ENCODE data around the gene HOXC4. TPM values are rescaled to one million over a fixed set of nuclear protein-coding genes. Genes with fewer than 3 reads are reported as not detected.
A peak's percentile ranks its signal among the peaks of the same experiment; 100 is the strongest.

Gene HOXC4
- polyA plus RNA-seq, 2 of the 4 experiments (the other 2 are of a cell fraction) = 1.3 to 4.0 TPM

GRCh38 chr12:54052438-54053002 is 1.1 kb upstream of the HOXC4 start:
- Histone ChIP-seq H3K9me3 (no peaks in the 10 kb centered on the region), H3K27ac (peak overlapping the region; percentile 90 to 94; a peak in 5 of 6 replicates), H3K4me2 (peak overlapping the region; percentile 87), H3K4me3 (no peak overlapping the region), H3K4me1 (peaks cover 17% of the 10 kb centered on the region)
- FAIRE-seq (no peak), ATAC-seq (peak; percentile 3 to 14; a peak in 3 of 6 replicates), DNase-seq (ENCODE audit: low read depth in 1 of 2, low spot score in 1 of 2) (no peak)
- WGBS (ENCODE audit: missing lambda C conversion rate) = 90% methylated on average over 10 of the region's 10 CpGs
- POLR2A ChIA-PET = interaction anchor here (0.7 to 2.9 kb wide), 4 partner anchors 20 to 136 kb away, joined by 3 to 19 read pairs (median 7); partner anchors contain the start of genes HOXC5 and SMUG1
- CTCF ChIA-PET = interaction anchor here (0.6 to 5.4 kb wide), 18 partner anchors 8 to 1908 kb away, joined by 3 to 41 read pairs (median 4); partner anchors contain the start of genes HOXC10, HOXC5 and HOXC8
- TF ChIP-seq MAZ (IDR thresholded peaks at IDR 0.05; ENCODE audit: borderline replicate concordance, low read depth, low read length) = no peak
- TF ChIP-seq USF2 (IDR thresholded peaks at IDR 0.05) = no peak
- TF ChIP-seq FOSB (CRISPR knock-in tag; IDR thresholded peaks at IDR 0.05) = no peak
- TF ChIP-seq EHMT2 (IDR thresholded peaks at IDR 0.05; ENCODE audit: low read depth) = no peak
- no peak for TF ChIP-seq SMC3 (IDR thresholded peaks at IDR 0.05)
- no peak for TF ChIP-seq NFE2L2 (conservative IDR thresholded peaks at IDR 0.05; ENCODE audit: low read length)
- no peak for TF ChIP-seq SREBF2 (IDR thresholded peaks at IDR 0.05)
- no peak for TF ChIP-seq EHF (CRISPR knock-in tag; IDR thresholded peaks at IDR 0.05)
- no peak for TF ChIP-seq JUNB (IDR thresholded peaks at IDR 0.05)

GRCh38 chr12:54053003-54053750 is 458 bp upstream of the HOXC4 start:
- FAIRE-seq = no peak
- WGBS (ENCODE audit: missing lambda C conversion rate) = 40% methylated on average over 15 of the region's 22 CpGs
- peak in 1 of 2 experiments; percentile 43 for DNase-seq (ENCODE audit: low read depth in 1 of 2, low spot score in 1 of 2)
- ChIA-PET CTCF (interaction anchor here (0.6 to 5.4 kb wide), 18 partner anchors 9 to 1907 kb away, joined by 3 to 41 read pairs (median 4); partner anchors contain the start of genes HOXC10, HOXC5 and HOXC8), POLR2A (interaction anchor here (0.8 to 2.9 kb wide), 9 partner anchors 12 to 138 kb away, joined by 3 to 19 read pairs (median 3); partner anchors contain the start of genes HOXC5 and SMUG1)
- peaks cover 17% of the 10 kb centered on the region for H3K4me1 ChIP-seq
- peak overlapping the region; percentile 67 for H3K4me3 ChIP-seq
- peak overlapping the region; percentile 87 for H3K4me2 ChIP-seq
- no peaks in the 10 kb centered on the region for H3K9me3 ChIP-seq
- no peak for TF ChIP-seq MAZ (IDR thresholded peaks at IDR 0.05; ENCODE audit: borderline replicate concordance, low read depth, low read length)
- TF ChIP-seq RFX5 (IDR thresholded peaks at IDR 0.05) = no peak
- TF ChIP-seq JUN (IDR thresholded peaks at IDR 0.05) = peak in 1 of 2 experiments; percentile 38; a peak in 2 of 5 replicates
- no peak for TF ChIP-seq PBX3 (IDR thresholded peaks at IDR 0.05)
- TF ChIP-seq ESRRA (IDR thresholded peaks at IDR 0.05; ENCODE audit: borderline replicate concordance, low read length) = no peak
- TF ChIP-seq CTCF (IDR thresholded peaks at IDR 0.05) = 0 out of 3 replicates have a peak, but pooled peaks have one; percentile 3
- TF ChIP-seq POLR2A (IDR thresholded peaks at IDR 0.05; ENCODE audit: low read length) = peak; percentile 27; the same call in 1 of the 2 replicates
- peak overlapping the region; percentile 90 to 94 for H3K27ac ChIP-seq
- peak; percentile 35 to 68; a peak in 5 of 6 replicates for ATAC-seq

- no peaks in the 10 kb centered on the region for H3K9me3 ChIP-seq
- peaks cover 17% of the 10 kb centered on the region for H3K4me1 ChIP-seq
- DNase-seq (ENCODE audit: low read depth in 1 of 2, low spot score in 1 of 2) (no peak), ATAC-seq (no peak), FAIRE-seq (no peak)
- WGBS (ENCODE audit: missing lambda C conversion rate) = 85% methylated on average over 24 of the region's 24 CpGs
- no peak for TF ChIP-seq TFCP2L1 (CRISPR knock-in tag; IDR thresholded peaks at IDR 0.05)
- no peak for TF ChIP-seq RAD21 (conservative IDR thresholded peaks at IDR 0.05 in 1 of 2, IDR thresholded peaks at IDR 0.05 in 1 of 2)
- TF ChIP-seq KDM5A (IDR thresholded peaks at IDR 0.05) = no peak
- TF ChIP-seq ZSCAN20 (CRISPR knock-in tag; IDR thresholded peaks at IDR 0.05) = no peak
- TF ChIP-seq BCL3 (IDR thresholded peaks at IDR 0.05) = no peak
- peak overlapping the region; percentile 67 for H3K4me3 ChIP-seq
- ChIA-PET POLR2A (interaction anchor here (1.2 kb wide), 1 partner anchor 134 kb away, joined by 4 read pairs; the partner anchor contains the start of gene SMUG1), CTCF (interaction anchor here (1.2 to 5.4 kb wide), 3 partner anchors 23 to 154 kb away, joined by 3 to 41 read pairs (median 5); partner anchors contain the start of gene HOXC5)
- H3K4me2 ChIP-seq = peak overlapping the region; percentile 87
- H3K27ac ChIP-seq = peak overlapping the region; percentile 90 to 94
Observed at GRCh38 chr12:54054742-54055194, 1.1 kb downstream of the HOXC4 start.

Measured in A549 (cell line).